HEK293 (cell line): Measurements from ENCODE around the gene SCFD2.

ENCODE experiments used
- CTCF ChIA-PET: fragments of 350-600 bp; formaldehyde crosslinking; extraction: SDS; loops from one replicate; lab custom pipeline; 2021; ENCODE audit warnings: antibody characterized with exemption; lab: Yijun Ruan, JAX
- POLR2A ChIA-PET: fragments of 300-600 bp; formaldehyde crosslinking; extraction: SDS; loops from one replicate; lab custom pipeline; 2020; ENCODE audit warnings: antibody characterized with exemption, inconsistent platforms; lab: Yijun Ruan, JAX
- H3K27ac ChIP-seq: fragments of 200-500 bp; sonication (Bioruptor generic); 2 replicates; pipeline ENCODE4 v1.5.1; 2014; ENCODE audit warnings: low read depth, low read length, control low read depth, inconsistent platforms; ENCODE audit errors: extremely low read depth
- H3K36me3 ChIP-seq, 2 experiments: fragments of 200-500 bp in 1 of 2; sonication (Bioruptor generic) in 1 of 2; 1 replicate in 1 of 2; 2 replicates in 1 of 2; pipeline ENCODE4 v1.5.1; 2014 to 2017; ENCODE audit warnings: inconsistent platforms in 2 of 2, low read length in 2 of 2; ENCODE audit not compliant: control insufficient read depth in 2 of 2, insufficient read depth in 1 of 2
- H3K4me1 ChIP-seq: fragments of 200-500 bp; sonication (Bioruptor generic); 2 replicates; pipeline ENCODE4 v1.5.1; 2014; ENCODE audit warnings: mild to moderate bottlenecking, low read length, inconsistent platforms; ENCODE audit not compliant: control insufficient read depth, insufficient read depth
- H3K4me3 ChIP-seq: 2 replicates; pipeline ENCODE4 v1.5.1; 2011; ENCODE audit warnings: low read depth, mild to moderate bottlenecking, control low read depth, low read length, moderate library complexity
- H3K9me3 ChIP-seq: fragments of 200-500 bp; sonication (Bioruptor generic); 2 replicates; pipeline ENCODE4 v1.5.1; 2014; ENCODE audit warnings: low read depth, low read length, inconsistent platforms; ENCODE audit not compliant: control insufficient read depth, insufficient read depth
- EGR2 ChIP-seq: fragments of 450-650 bp; formaldehyde crosslinking; IDR thresholded peaks from 2 replicates; pipeline ENCODE4 v1.5.1; 2016; ENCODE audit warnings: low read depth, missing biosample characterization, missing genetic modification characterization
- KLF8 ChIP-seq: fragments of 450-650 bp; formaldehyde crosslinking; IDR thresholded peaks from 2 replicates; pipeline ENCODE4 v1.5.1; 2016; ENCODE audit warnings: missing biosample characterization, missing genetic modification characterization
- PATZ1 ChIP-seq: fragments of 450-650 bp; formaldehyde crosslinking; IDR thresholded peaks from 2 replicates; pipeline ENCODE4 v1.5.1; 2016; ENCODE audit warnings: missing biosample characterization, missing genetic modification characterization
- SALL2 ChIP-seq: fragments of 450-650 bp; formaldehyde crosslinking; IDR thresholded peaks from 2 replicates; pipeline ENCODE4 v1.5.0; 2017; ENCODE audit warnings: missing biosample characterization, mild to moderate bottlenecking, missing genetic modification characterization, borderline replicate concordance
- SCRT1 ChIP-seq: fragments of 450-650 bp; formaldehyde crosslinking; IDR thresholded peaks from 2 replicates; pipeline ENCODE4 v1.5.1; 2016; ENCODE audit warnings: missing biosample characterization, missing genetic modification characterization, borderline replicate concordance
- SP3 ChIP-seq: fragments of 450-650 bp; formaldehyde crosslinking; IDR thresholded peaks from 2 replicates; pipeline ENCODE4 v1.5.1; 2016; ENCODE audit warnings: missing biosample characterization, missing genetic modification characterization
- ZBTB1 ChIP-seq: fragments of 450-650 bp; formaldehyde crosslinking; IDR thresholded peaks from 2 replicates; pipeline ENCODE4 v1.5.1; 2016; ENCODE audit warnings: missing biosample characterization, missing genetic modification characterization
- ZBTB21 ChIP-seq: fragments of 450-650 bp; formaldehyde crosslinking; IDR thresholded peaks from 2 replicates; pipeline ENCODE4 v1.5.1; 2017; ENCODE audit warnings: missing biosample characterization, missing genetic modification characterization
- ZBTB7A ChIP-seq: fragments of 450-650 bp; formaldehyde crosslinking; IDR thresholded peaks from 2 replicates; pipeline ENCODE4 v1.5.1; 2016; ENCODE audit warnings: low read depth, missing biosample characterization, missing genetic modification characterization
- ZBTB8A ChIP-seq: fragments of 450-650 bp; formaldehyde crosslinking; IDR thresholded peaks from 2 replicates; pipeline ENCODE4 v1.5.1; 2016; ENCODE audit warnings: missing biosample characterization, missing genetic modification characterization
- ZNF121 ChIP-seq: fragments of 450-650 bp; formaldehyde crosslinking; IDR thresholded peaks from 2 replicates; pipeline ENCODE4 v1.5.1; 2016; ENCODE audit warnings: missing biosample characterization, missing genetic modification characterization
- ZNF146 ChIP-seq: fragments of 450-650 bp; formaldehyde crosslinking; IDR thresholded peaks from 2 replicates; pipeline ENCODE4 v1.5.1; 2016; ENCODE audit warnings: missing biosample characterization, missing genetic modification characterization
- ZNF148 ChIP-seq: fragments of 450-650 bp; formaldehyde crosslinking; IDR thresholded peaks from 2 replicates; pipeline ENCODE4 v1.5.0; 2017; ENCODE audit warnings: missing biosample characterization, missing genetic modification characterization, borderline replicate concordance
- ZNF169 ChIP-seq: fragments of 450-650 bp; formaldehyde crosslinking; IDR thresholded peaks from 2 replicates; pipeline ENCODE4 v1.5.1; 2016; ENCODE audit warnings: missing biosample characterization, missing genetic modification characterization
- ZNF18 ChIP-seq: fragments of 450-650 bp; formaldehyde crosslinking; IDR thresholded peaks from 2 replicates; pipeline ENCODE4 v1.5.1; 2016; ENCODE audit warnings: missing biosample characterization, missing genetic modification characterization
- ZNF202 ChIP-seq: fragments of 450-650 bp; formaldehyde crosslinking; IDR thresholded peaks from 2 replicates; pipeline ENCODE4 v1.5.1; 2016; ENCODE audit warnings: missing biosample characterization, missing genetic modification characterization, borderline replicate concordance
- ZNF24 ChIP-seq: fragments of 450-650 bp; formaldehyde crosslinking; IDR thresholded peaks from 2 replicates; pipeline ENCODE4 v1.5.1; 2016; ENCODE audit warnings: missing biosample characterization, missing genetic modification characterization
- ZNF292 ChIP-seq: fragments of 450-650 bp; formaldehyde crosslinking; IDR thresholded peaks from 2 replicates; pipeline ENCODE4 v1.5.1; 2016; ENCODE audit warnings: low read depth, missing biosample characterization, missing genetic modification characterization, borderline replicate concordance
- ZNF514 ChIP-seq: fragments of 450-650 bp; formaldehyde crosslinking; IDR thresholded peaks from 2 replicates; pipeline ENCODE4 v1.5.1; 2016; ENCODE audit warnings: missing biosample characterization, missing genetic modification characterization
- ZNF518A ChIP-seq: fragments of 450-650 bp; formaldehyde crosslinking; conservative IDR thresholded peaks from 2 replicates; pipeline ENCODE4 v1.5.1; 2016; ENCODE audit warnings: low read depth, missing biosample characterization, missing genetic modification characterization
- ZNF560 ChIP-seq: fragments of 450-650 bp; formaldehyde crosslinking; IDR thresholded peaks from 2 replicates; pipeline ENCODE4 v1.5.1; 2017; ENCODE audit warnings: missing biosample characterization, missing genetic modification characterization, borderline replicate concordance
- ZNF677 ChIP-seq: fragments of 450-650 bp; IDR thresholded peaks from 2 replicates; pipeline ENCODE4 v1.5.0; 2018; ENCODE audit warnings: missing biosample characterization, mild to moderate bottlenecking, missing genetic modification characterization, moderate library complexity
- ZSCAN23 ChIP-seq: fragments of 450-650 bp; formaldehyde crosslinking; IDR thresholded peaks from 2 replicates; pipeline ENCODE4 v1.5.1; 2016; ENCODE audit warnings: missing biosample characterization, missing genetic modification characterization
- ZSCAN30 ChIP-seq: fragments of 450-650 bp; IDR thresholded peaks from 2 replicates; pipeline ENCODE4 v1.5.1; 2018; ENCODE audit warnings: missing biosample characterization, mild to moderate bottlenecking, missing genetic modification characterization, moderate library complexity

SCFD2 gene

GRCh38 chr4:53137468-53137867 is 228.4 kb downstream of the SCFD2 start:
- H3K9me3 ChIP-seq, result no peaks in the 10 kb centered on the region
- H3K4me3 ChIP-seq, result no peak overlapping the region
- no peaks in the 10 kb centered on the region for H3K36me3 ChIP-seq
- TF ChIP-seq ZNF292, result no peak
- TF ChIP-seq ZBTB21, result no peak
- no peak for TF ChIP-seq KLF8 (tag by site-specific recombination)
- TF ChIP-seq SCRT1 (tag by site-specific recombination), result no peak
- no peak for TF ChIP-seq ZNF560
- TF ChIP-seq EGR2 (tag by site-specific recombination), result no peak
- TF ChIP-seq SP3 (tag by site-specific recombination), result no peak
- TF ChIP-seq ZNF518A (tag by site-specific recombination), result no peak
- TF ChIP-seq ZNF514 (tag by site-specific recombination), result no peak
- TF ChIP-seq ZSCAN23 (tag by site-specific recombination), result no peak
- no peak for TF ChIP-seq ZNF121 (tag by site-specific recombination)
- TF ChIP-seq ZNF169 (tag by site-specific recombination), result no peak
- TF ChIP-seq ZNF18 (tag by site-specific recombination), result no peak
- CTCF ChIA-PET, result no interaction called here
- H3K27ac ChIP-seq, result no peak overlapping the region
- POLR2A ChIA-PET, result no interaction called here
- H3K4me1 ChIP-seq, result no peaks in the 10 kb centered on the region

- POLR2A ChIA-PET, result no interaction called here
- TF ChIP-seq ZNF24 (tag by site-specific recombination) (no peak), ZNF146 (tag by site-specific recombination) (no peak), ZBTB7A (tag by site-specific recombination) (no peak), ZNF148 (tag by site-specific recombination) (no peak), SALL2 (no peak), ZSCAN30 (tag by site-specific recombination) (no peak), ZBTB1 (no peak), PATZ1 (tag by site-specific recombination) (no peak), ZNF677 (tag by site-specific recombination) (no peak), ZNF202 (tag by site-specific recombination) (no peak), ZBTB8A (tag by site-specific recombination) (no peak)
- H3K4me3 ChIP-seq, result no peak overlapping the region
- no peak overlapping the region for H3K27ac ChIP-seq
- no peaks in the 10 kb centered on the region for H3K36me3 ChIP-seq
- CTCF ChIA-PET, result no interaction called here
- H3K9me3 ChIP-seq, result no peaks in the 10 kb centered on the region
- no peaks in the 10 kb centered on the region for H3K4me1 ChIP-seq
These were observed 228.9 kb downstream of the SCFD2 start for GRCh38 chr4:53136954-53137353.
